Body of pancreas (tissue), 4 donors: ENCODE data around the gene MIGA2. TPM values are rescaled to one million over a fixed set of nuclear protein-coding genes. Genes with fewer than 3 reads are reported as not detected.
A peak's percentile ranks its signal among the peaks of the same experiment; 100 is the strongest.

Source experiments
- ATAC-seq: fragments of 150-250 bp; one replicate; pipeline ENCODE4 v1.9.1; 2016
- DNase-seq, 4 donors: peaks; one replicate each; pipeline ENCODE4 v3.0.0-alpha.2; 2019
- H3K27ac ChIP-seq, 4 donors: fragments of 200-600 bp; sonication (generic); 1 replicate in 3 of 4; 2 replicates in 1 of 4; pipeline versions ENCODE4 v1.5.1 to v1.6.1; 2016 to 2019; ENCODE audit warnings: mild to moderate bottlenecking in 1 of 4, mixed read lengths in 1 of 4, moderate library complexity in 1 of 4
- H3K27me3 ChIP-seq, 2 donors: fragments of 200-600 bp; sonication (generic); one replicate each; pipeline ENCODE4 v1.6.0; 2016; ENCODE audit warnings: mild to moderate bottlenecking in 1 of 2
- H3K36me3 ChIP-seq, 2 donors: fragments of 200-600 bp; sonication (generic); replicated peaks in 1 of 2; 2 replicates each; pipeline ENCODE4 v1.5.1; 2016; ENCODE audit warnings: low read depth in 2 of 2; ENCODE audit not compliant: insufficient read depth in 1 of 2
- H3K4me1 ChIP-seq: fragments of 200-600 bp; sonication (generic); one replicate; pipeline ENCODE4 v1.6.0; 2016
- H3K4me3 ChIP-seq, 2 donors: fragments of 200-600 bp; sonication (generic); 1 replicate in 1 of 2; 2 replicates in 1 of 2; pipeline ENCODE4 v1.5.1; 2016 to 2019
- H3K9me3 ChIP-seq, 3 donors: fragments of 200-600 bp; sonication (generic); 1 replicate in 2 of 3; 2 replicates in 1 of 3; pipeline ENCODE4 v1.5.1; 2016
- POLR2A ChIP-seq, 3 donors: fragments of 450-650 bp; IDR thresholded peaks; one replicate each; pipeline ENCODE4 v1.6.1; 2016; ENCODE audit warnings: antibody characterized with exemption in 3 of 3, mild to moderate bottlenecking in 2 of 3
- WGBS, 2 donors: methylation state at CpG; one replicate each; pipeline ENCODE4 v1.1.5; 2017; 5-methylcytosine and 5-hydroxymethylcytosine counted together
- intact Hi-C: fragments of 100-400 bp; cut with DNase I; formaldehyde crosslinking; loops from one replicate; pipeline ENCODE4 v1.15.1; 2023
- total RNA-seq, 2 donors: library from RNA; depleted of rRNA; stranded (reverse); fragments of >200 nt; gene quantifications; one replicate each; pipeline ENCODE4 v1.1.0, GENCODE V29; 2016
- TF ChIP-seq, protein P1 (sequence below), 7 experiments: fragments of 450-650 bp in 4 of 7; fragments of 200-600 bp in 3 of 7; sonication (generic) in 3 of 7; IDR thresholded peaks; one replicate each; pipeline ENCODE4 v1.5.1; 2016 to 2019; ENCODE audit warnings: antibody characterized with exemption in 7 of 7

The MIGA2 gene
- total RNA-seq, 2 donors from 2014 or later: 11.9 to 36.6 TPM

DNA sequence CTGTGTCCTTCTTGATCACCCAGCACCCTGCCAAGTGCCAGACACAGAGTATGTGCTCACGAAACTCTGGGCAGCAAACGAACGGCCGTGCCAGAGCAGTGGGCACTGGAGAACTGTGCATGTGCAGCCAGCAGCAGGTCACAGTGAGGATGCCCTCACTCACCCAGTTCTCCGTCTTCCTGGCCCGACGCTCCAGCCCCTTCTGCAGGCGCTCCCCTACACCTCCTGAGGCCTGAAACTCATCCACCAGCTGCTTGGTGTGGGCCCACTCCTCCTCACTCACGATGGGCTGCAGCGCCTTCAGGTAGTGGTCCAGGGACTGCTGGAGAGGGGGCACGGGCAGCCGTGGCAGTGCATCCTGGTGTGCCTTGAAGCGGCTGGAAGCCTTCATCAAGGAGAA lies 71.2 kb downstream of the MIGA2 start:
- ATAC-seq (no peak), DNase-seq (peak in 1 of 4 donors; percentile 32)
- Histone ChIP-seq H3K9me3 (no peaks in the 10 kb centered on the region), H3K27ac (peak overlapping the region; percentile 65 to 98 (median 79)), H3K4me3 (no peak overlapping the region), H3K36me3 (no peaks in the 10 kb centered on the region), H3K27me3 (no peaks in the 10 kb centered on the region), H3K4me1 (peaks cover 66% of the 10 kb centered on the region)
- no peak for TF ChIP-seq POLR2A (IDR thresholded peaks at IDR 0.05)
- TF ChIP-seq, protein P1, sequence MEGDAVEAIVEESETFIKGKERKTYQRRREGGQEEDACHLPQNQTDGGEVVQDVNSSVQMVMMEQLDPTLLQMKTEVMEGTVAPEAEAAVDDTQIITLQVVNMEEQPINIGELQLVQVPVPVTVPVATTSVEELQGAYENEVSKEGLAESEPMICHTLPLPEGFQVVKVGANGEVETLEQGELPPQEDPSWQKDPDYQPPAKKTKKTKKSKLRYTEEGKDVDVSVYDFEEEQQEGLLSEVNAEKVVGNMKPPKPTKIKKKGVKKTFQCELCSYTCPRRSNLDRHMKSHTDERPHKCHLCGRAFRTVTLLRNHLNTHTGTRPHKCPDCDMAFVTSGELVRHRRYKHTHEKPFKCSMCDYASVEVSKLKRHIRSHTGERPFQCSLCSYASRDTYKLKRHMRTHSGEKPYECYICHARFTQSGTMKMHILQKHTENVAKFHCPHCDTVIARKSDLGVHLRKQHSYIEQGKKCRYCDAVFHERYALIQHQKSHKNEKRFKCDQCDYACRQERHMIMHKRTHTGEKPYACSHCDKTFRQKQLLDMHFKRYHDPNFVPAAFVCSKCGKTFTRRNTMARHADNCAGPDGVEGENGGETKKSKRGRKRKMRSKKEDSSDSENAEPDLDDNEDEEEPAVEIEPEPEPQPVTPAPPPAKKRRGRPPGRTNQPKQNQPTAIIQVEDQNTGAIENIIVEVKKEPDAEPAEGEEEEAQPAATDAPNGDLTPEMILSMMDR (IDR thresholded peaks at IDR 0.05): no peak
- intact Hi-C loops: no loop called here
- WGBS, 2 donors: 67 to 75% methylated on average over 11 to 12 of the region's 13 CpGs

GRCh38 chr9:129108083-129108804 lies 71.8 kb downstream of the MIGA2 start:
- TF ChIP-seq, protein P1 (IDR thresholded peaks at IDR 0.05): no peak
- TF ChIP-seq POLR2A (IDR thresholded peaks at IDR 0.05): no peak
- ATAC-seq (no peak), DNase-seq (no peak)
- Histone ChIP-seq H3K4me3 (no peak overlapping the region), H3K36me3 (no peaks in the 10 kb centered on the region), H3K4me1 (peaks cover 65% of the 10 kb centered on the region), H3K27ac (peak overlapping the region; percentile 93 to 99 (median 97)), H3K9me3 (no peaks in the 10 kb centered on the region), H3K27me3 (no peaks in the 10 kb centered on the region)
- intact Hi-C loops: no loop called here
- 57 to 61% methylated on average over 10 to 11 of the region's 13 CpGs for WGBS, 2 donors

GRCh38 chr9:129108805-129109536 lies 72.5 kb downstream of the MIGA2 start:
- no peaks in the 10 kb centered on the region for H3K27me3 ChIP-seq
- peak overlapping the region; percentile 93 to 99 (median 97) for H3K27ac ChIP-seq
- intact Hi-C loops: no loop called here
- peaks cover 65% of the 10 kb centered on the region for H3K4me1 ChIP-seq
- no peaks in the 10 kb centered on the region for H3K9me3 ChIP-seq
- TF ChIP-seq, protein P1 (IDR thresholded peaks at IDR 0.05): no peak
- TF ChIP-seq POLR2A (IDR thresholded peaks at IDR 0.05): no peak
- ATAC-seq: no peak
- peak; percentile 66 to 77 (median 76) for DNase-seq
- no peaks in the 10 kb centered on the region for H3K36me3 ChIP-seq
- WGBS, 2 donors: 5 to 23% methylated on average over 8 to 10 of the region's 10 CpGs
- no peak overlapping the region for H3K4me3 ChIP-seq

GRCh38 chr9:129109537-129109903 lies 73.1 kb downstream of the MIGA2 start:
- intact Hi-C loops: no loop called here
- Histone ChIP-seq H3K27me3 (no peaks in the 10 kb centered on the region), H3K9me3 (no peaks in the 10 kb centered on the region), H3K4me1 (peaks cover 68% of the 10 kb centered on the region), H3K4me3 (peak overlapping the region in 1 of 2 donors; percentile 81), H3K36me3 (no peaks in the 10 kb centered on the region), H3K27ac (peak overlapping the region; percentile 93 to 99 (median 97))
- ATAC-seq: no peak
- WGBS, 2 donors: 19 to 25% methylated on average over 7 of the region's 7 CpGs
- no peak for TF ChIP-seq POLR2A (IDR thresholded peaks at IDR 0.05)
- TF ChIP-seq, protein P1 (IDR thresholded peaks at IDR 0.05): peak in 1 of 7 experiments; percentile 16
- DNase-seq: peak in 3 of 4 donors; percentile 44 to 52 (median 49)
